SH-SY5Y (cell line): ENCODE measurements around the gene KRTAP9-1.
"Not testable (repeated sequence)": the region's sequence is repeated elsewhere in the genome, so short reads cannot be mapped to it uniquely, and the experiment has no call there.

Experiments
- GATA2 ChIP-seq: IDR thresholded peaks from 2 replicates; pipeline ENCODE4 v1.6.1; 2011; ENCODE audit warnings: mild to moderate bottlenecking, low read depth, low read length
- GATA3 ChIP-seq: IDR thresholded peaks from 2 replicates; pipeline ENCODE4 v1.6.1; 2011; ENCODE audit warnings: low read depth, mild to moderate bottlenecking, low read length, moderate library complexity

Gene KRTAP9-1

GRCh38 chr17:41189837-41190318, at the start of gene KRTAP9-1:
TSS of gene KRTAP9-1 (plus strand) at chr17:41189887. CDS start at chr17:41189887, 0 bp downstream.
- TF ChIP-seq GATA2, GATA3: not testable (repeated sequence)

GRCh38 chr17:41140360-41141131, 49.1 kb upstream of the KRTAP9-1 start, which contains the start of gene KRTAP4-6:
TSS of gene KRTAP4-6 (minus strand) at chr17:41140544. CDS start at chr17:41140487, 57 bp downstream.
- TF ChIP-seq GATA3 (no peak), GATA2 (no peak)

- no peak for TF ChIP-seq GATA2
- no peak for TF ChIP-seq GATA3
Measured at GRCh38 chr17:41141361-41141760, 48.3 kb upstream of the KRTAP9-1 start.

DNA sequence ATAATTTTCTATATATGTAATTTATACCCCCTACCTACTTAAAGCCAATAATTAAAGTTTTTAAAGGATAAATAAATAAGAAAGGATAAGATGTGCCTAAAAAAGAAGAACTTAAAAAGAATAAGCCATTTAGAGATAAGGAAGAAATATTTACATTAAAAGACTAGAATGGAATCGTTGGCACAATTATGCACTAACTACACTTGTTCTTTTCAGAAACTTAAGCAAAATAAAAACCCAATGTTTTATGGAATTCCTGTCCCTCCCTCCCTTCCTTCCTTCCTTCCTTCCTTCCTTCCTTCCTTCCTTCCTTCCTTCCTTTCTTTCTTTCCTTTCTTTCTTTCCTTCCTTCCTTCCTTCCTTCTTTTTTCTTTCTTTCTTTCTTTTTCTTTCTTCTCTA, 44.8 kb upstream of the KRTAP9-1 start:
- no peak for TF ChIP-seq GATA2
- no peak for TF ChIP-seq GATA3

DNA sequence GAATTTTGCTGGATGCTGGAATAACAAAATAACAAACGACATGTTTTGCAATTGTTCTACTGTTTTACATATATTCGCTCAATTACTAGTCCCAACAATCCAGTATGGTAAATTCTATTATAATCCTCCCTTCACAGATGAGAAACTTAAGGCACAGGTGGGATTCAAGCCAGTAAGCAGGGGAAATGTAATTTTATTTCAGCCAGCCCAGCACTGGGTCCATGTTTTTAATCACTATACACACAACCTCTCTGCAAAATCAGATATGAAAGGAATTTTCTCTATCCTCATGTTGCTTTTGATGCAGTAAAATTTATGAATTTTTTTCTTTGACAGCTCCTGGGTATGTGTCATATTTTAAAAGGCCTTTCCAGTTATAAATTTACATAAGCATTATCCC, 44.4 kb upstream of the KRTAP9-1 start:
- TF ChIP-seq GATA2 (no peak), GATA3 (no peak)

DNA sequence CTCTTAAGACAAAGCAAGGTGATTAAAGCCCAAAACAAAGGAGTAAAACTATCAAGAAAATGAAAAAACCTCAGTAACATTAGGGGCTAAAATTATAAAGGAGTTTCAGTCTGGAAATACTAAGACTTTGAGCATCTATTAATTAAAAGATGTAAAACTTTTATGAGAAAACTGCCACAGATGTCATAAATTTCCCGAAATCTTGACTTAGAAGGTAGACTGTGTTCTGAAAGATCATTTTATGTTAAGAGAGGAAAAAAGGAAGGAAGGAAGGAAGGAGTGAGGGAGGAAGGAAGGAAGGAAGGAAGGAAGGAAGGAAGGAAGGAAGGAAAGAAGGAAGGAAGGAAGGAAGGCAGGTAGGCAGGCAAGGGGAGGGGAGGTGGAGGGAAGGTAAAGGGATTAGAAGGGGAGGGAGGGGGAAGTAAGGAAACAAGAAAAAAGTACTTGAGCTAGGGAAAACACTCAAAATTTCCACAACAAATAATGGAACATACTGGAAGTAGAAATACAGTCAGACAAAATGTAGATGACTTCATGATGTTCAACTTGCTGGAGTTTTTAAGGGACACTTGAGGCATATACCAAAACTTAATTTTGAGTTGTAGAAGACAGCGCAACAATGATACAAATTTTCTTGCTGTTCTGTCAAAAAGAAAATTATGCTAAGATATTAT, 42.0 kb upstream of the KRTAP9-1 start:
- TF ChIP-seq GATA3 (no peak), GATA2 (no peak)

DNA sequence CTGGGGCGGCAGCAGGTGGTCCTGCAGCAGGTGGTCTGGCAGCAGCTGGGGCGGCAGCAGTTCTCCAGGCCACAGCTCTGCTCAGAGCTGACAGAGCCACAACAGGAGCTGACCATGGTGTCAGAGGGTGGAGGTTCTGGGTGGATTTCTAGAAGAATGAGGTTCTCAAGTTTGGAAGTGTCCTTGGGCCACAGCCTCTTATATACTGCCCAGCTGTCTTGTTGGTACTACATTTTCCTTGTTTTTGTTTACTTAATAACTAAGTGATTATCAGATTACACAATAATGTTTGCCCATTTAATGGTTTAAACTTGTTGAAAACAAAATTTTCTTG, 40.1 kb upstream of the KRTAP9-1 start, which contains the start of gene KRTAP4-5:
KRTAP4-5 (minus strand) TSS at position 174 of the 334 bp plus-strand sequence; CDS start at position 116, 58 bp downstream.
- no peak for TF ChIP-seq GATA3
- TF ChIP-seq GATA2, result no peak

GRCh38 chr17:41150026-41150425, 39.7 kb upstream of the KRTAP9-1 start:
- TF ChIP-seq GATA3, result no peak
- TF ChIP-seq GATA2, result no peak

DNA sequence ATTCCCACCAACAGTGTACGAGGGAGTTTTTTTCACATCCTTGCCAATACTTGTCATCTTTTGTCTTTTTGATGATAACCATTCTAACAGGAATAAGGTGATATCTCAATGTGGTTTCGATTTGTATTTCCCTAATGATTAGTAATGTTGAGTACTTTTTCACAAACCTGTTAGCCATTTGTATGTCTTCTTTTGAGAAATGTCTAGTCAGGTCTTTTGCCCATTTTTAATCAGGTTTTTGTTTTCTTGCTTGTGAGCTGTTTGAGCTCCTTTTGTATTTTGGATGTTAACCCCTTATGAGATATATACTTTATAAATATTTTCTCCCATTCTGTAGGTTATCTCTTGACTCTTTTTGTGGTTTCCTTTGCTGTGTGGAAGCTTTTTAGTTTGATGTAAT, 38.2 kb upstream of the KRTAP9-1 start:
- TF ChIP-seq GATA2 (no peak), GATA3 (no peak)

GRCh38 chr17:41153856-41154255, 35.8 kb upstream of the KRTAP9-1 start:
- TF ChIP-seq GATA3, result no peak
- TF ChIP-seq GATA2, result no peak

DNA sequence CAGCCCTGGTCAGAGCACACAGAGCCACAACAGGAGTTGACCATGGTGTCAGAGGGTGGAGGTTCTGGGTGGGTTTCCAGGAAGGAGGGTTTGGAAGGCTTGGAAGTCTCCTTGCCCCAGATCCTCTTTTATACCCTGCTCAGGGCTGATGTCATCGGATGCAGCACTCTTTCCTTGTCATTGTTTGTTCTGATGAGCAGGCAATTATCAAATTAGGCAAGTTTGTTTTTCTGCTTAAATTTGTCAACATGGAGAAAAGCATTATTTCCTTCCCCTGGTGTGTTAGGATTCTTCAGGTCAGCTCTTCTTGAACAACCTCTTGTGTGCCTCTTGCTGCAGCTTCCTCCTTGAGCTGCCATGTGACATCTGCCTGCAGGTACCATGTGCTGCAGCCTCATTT, 29.0 kb upstream of the KRTAP9-1 start, which contains the start of gene KRTAP4-4:
KRTAP4-4 (minus strand) TSS at position 101 of the 400 bp plus-strand sequence; CDS start at position 44, 57 bp downstream.
- no peak for TF ChIP-seq GATA3
- no peak for TF ChIP-seq GATA2

DNA sequence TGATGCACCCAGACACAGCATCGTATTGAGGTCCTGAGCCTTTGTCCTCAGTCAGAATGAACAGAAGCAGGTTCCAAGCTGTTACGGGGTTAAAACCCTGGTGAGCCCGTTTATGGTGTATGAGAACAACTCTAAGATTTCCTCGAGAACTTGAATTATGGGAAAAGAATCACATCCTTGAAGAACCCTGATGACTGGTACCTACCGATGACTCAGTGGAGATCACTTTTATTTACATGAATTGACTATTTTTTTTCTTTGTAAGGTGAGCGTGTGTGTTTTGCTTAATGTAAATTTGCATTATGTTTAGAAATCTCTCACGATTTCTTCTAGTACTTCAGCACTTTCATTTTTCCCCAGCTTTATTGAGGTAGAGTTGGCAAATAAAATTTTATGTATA, 25.9 kb upstream of the KRTAP9-1 start:
- TF ChIP-seq GATA2, result no peak
- TF ChIP-seq GATA3, result no peak

- TF ChIP-seq GATA2, result no peak
- TF ChIP-seq GATA3, result no peak
Measured at GRCh38 chr17:41167561-41167960, 22.1 kb upstream of the KRTAP9-1 start.

DNA sequence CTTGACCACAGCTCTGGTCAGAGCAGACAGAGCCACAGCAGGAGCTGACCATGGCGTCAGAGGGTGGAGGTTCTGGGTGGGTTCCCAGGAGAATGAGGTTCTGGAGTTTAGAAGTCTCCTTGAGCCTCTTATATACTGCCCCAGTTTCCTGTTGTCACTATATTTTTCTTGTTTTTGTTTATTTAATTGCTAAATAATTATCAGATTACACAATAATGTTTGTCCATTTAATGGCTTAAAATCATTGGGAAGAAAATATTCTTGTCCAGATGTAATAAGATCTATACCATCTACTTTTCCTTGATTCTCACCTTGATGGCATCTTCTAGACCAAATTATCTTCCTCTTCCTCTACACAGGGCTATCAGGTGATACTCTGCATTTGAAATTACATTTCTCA, 21.6 kb upstream of the KRTAP9-1 start, which contains the start of gene KRTAP4-3:
KRTAP4-3 (minus strand) TSS at position 101 of the 400 bp plus-strand sequence; CDS start at position 52, 49 bp downstream.
- TF ChIP-seq GATA3, result no peak
- TF ChIP-seq GATA2, result no peak

GRCh38 chr17:41171886-41172285, 17.8 kb upstream of the KRTAP9-1 start:
- no peak for TF ChIP-seq GATA2
- no peak for TF ChIP-seq GATA3
